ENCODE data around the gene ICAM5.

ICAM5 gene

DNA sequence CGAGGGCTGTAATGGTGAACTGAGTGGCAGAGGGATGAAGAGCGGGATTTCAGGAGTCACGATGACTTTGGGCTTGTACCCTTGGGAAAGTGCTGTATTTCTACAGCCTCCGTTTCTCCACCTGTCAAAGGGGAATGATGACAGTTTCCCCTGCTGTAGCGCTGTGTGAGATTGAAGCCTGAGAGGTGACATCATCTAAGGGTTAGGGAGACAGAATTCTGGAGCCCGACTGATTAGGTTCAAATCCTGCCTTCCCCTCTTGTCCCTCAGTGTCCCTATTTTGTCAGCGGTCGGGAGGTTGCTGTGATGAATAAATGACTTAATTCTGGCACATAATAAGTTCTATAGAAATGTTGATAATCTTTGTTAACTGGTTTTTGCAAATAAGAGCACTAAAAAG is 37.0 kb upstream of the ICAM5 start:
- H3K4me3 ChIP-seq (ENCODE audit: control insufficient read depth, low read depth, low read length), result peak overlapping the region; percentile 91
- no peak for DNase-seq (ENCODE audit: low read depth)
- TF ChIP-seq, protein P1, sequence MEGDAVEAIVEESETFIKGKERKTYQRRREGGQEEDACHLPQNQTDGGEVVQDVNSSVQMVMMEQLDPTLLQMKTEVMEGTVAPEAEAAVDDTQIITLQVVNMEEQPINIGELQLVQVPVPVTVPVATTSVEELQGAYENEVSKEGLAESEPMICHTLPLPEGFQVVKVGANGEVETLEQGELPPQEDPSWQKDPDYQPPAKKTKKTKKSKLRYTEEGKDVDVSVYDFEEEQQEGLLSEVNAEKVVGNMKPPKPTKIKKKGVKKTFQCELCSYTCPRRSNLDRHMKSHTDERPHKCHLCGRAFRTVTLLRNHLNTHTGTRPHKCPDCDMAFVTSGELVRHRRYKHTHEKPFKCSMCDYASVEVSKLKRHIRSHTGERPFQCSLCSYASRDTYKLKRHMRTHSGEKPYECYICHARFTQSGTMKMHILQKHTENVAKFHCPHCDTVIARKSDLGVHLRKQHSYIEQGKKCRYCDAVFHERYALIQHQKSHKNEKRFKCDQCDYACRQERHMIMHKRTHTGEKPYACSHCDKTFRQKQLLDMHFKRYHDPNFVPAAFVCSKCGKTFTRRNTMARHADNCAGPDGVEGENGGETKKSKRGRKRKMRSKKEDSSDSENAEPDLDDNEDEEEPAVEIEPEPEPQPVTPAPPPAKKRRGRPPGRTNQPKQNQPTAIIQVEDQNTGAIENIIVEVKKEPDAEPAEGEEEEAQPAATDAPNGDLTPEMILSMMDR (IDR thresholded peaks at IDR 0.05; ENCODE audit: control insufficient read depth, insufficient read depth, low read depth, low read length, missing control alignments), result no peak

DNA sequence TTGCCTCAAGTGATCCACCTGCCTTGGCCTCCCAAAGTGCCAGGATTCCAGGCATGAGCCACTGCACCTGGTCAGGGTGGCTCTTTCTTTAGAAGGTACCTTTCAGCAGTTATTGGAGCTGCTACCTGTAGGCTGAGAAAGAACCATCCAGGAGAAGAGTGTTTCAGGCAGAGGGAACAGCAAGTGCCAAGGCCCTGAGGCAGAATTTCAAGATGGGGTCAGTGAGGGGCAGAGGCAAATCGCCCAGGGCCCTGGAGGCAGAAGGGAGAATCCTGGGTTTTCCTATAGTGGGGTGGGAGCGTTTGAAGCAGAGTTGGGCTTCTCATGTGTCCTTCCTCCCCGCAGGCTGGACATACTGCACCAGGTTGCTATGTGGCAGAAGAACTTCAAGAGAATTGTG is 35.5 kb upstream of the ICAM5 start:
- TF ChIP-seq, protein P1 (IDR thresholded peaks at IDR 0.05; ENCODE audit: control insufficient read depth, insufficient read depth, low read depth, low read length, missing control alignments), result no peak
- H3K4me3 ChIP-seq (ENCODE audit: control insufficient read depth, low read depth, low read length), result no peak overlapping the region
- no peak for DNase-seq (ENCODE audit: low read depth)

DNA sequence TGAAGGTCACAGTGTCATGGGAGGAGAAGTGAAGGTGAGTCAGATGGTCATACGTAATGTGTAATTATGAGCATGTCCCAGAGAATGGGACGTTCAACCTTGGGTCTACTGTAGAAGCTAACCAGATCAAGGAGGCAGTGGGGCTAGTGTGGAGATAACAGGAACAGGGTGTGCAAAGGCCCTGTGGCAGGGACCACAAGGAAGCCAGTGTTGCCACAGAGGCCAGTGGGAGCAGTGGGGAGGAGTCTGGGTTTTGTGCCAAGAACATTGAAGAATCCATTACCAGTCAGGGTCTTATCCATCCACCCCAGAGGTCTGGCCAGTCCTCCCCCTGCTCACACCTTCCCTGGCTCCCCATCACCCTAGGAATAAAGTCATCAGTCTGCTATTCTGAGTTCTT is 34.4 kb upstream of the ICAM5 start:
- H3K4me3 ChIP-seq (ENCODE audit: control insufficient read depth, low read depth, low read length), result no peak overlapping the region
- no peak for DNase-seq (ENCODE audit: low read depth)
- TF ChIP-seq, protein P1 (IDR thresholded peaks at IDR 0.05; ENCODE audit: control insufficient read depth, insufficient read depth, low read depth, low read length, missing control alignments), result no peak

DNA sequence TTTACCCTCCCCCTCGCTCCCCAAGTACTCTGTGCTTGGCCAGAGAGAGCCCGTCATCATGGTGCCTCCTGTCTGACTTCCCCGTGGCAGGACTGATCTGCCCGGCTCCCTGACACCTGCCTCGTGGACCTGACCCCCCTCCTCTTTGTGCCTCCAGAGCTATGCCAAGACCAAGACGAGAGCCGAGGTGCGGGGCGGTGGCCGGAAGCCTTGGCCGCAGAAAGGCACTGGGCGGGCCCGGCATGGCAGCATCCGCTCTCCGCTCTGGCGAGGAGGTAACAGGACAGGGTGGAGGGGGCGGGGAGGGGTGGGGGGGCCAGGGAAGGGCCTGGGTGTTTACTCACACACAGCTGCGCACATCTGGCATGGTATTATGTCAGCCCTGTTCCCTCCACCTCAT is 33.2 kb upstream of the ICAM5 start:
- TF ChIP-seq, protein P1 (IDR thresholded peaks at IDR 0.05; ENCODE audit: control insufficient read depth, insufficient read depth, low read depth, low read length, missing control alignments), result no peak
- DNase-seq (ENCODE audit: low read depth), result no peak
- H3K4me3 ChIP-seq (ENCODE audit: control insufficient read depth, low read depth, low read length), result no peak overlapping the region

DNA sequence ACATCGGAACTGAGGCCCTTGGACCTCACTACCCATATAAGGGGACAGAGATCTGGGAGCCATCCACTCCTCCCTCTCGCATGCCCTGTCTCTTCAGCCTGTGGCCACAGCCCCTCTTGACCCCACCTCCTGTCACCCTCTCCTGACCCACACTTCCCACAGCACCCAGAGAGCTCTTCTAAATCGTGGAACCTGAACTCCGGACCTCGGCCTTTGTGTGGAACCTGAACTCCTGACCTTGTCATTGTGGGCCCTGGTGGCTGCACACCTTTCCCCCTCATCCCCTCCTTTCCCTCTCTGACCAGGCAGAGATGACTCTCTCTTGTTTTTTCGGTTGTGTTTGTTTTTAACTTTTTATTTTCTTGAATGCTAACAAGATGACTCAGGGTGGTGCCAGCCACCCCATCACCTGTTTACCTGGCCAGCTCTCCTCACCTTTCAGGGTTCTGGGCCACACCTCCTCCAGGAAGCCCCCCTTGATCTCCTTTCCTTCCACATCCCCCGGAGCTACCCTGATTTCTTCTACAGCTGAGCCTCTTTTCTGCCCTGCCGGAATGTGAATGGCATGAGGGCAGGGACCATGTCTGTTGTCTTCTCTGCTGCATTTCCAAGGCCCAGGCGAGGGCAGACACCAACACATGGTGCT is 32.7 kb upstream of the ICAM5 start:
- no peak overlapping the region for H3K4me3 ChIP-seq (ENCODE audit: control insufficient read depth, low read depth, low read length)
- no peak for DNase-seq (ENCODE audit: low read depth)
- TF ChIP-seq, protein P1 (IDR thresholded peaks at IDR 0.05; ENCODE audit: control insufficient read depth, insufficient read depth, low read depth, low read length, missing control alignments), result no peak

DNA sequence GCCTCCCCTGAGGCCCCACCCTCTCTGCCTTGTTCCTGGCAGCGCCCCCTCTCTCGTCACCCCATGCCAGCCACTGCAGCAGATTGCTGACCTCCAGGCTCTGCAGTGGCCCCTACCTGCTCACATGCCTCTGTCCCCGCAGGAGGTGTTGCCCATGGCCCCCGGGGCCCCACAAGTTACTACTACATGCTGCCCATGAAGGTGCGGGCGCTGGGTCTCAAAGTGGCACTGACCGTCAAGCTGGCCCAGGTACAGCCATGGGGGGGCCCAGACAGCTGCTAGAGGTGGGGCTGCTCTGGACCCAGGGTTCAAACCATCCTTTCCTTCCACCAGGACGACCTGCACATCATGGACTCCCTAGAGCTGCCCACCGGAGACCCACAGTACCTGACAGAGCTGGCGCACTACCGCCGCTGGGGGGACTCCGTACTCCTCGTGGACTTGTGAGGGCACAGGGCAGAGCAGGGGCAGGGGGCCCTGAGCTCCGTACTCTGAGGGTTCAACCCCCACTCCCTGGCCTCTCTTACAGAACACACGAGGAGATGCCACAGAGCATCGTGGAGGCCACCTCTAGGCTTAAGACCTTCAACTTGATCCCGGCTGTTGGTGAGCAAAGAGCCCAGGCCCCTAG is 31.6 kb upstream of the ICAM5 start:
- DNase-seq (ENCODE audit: low read depth), result no peak
- H3K4me3 ChIP-seq (ENCODE audit: control insufficient read depth, low read depth, low read length), result no peak overlapping the region
- TF ChIP-seq, protein P1 (IDR thresholded peaks at IDR 0.05; ENCODE audit: control insufficient read depth, insufficient read depth, low read depth, low read length, missing control alignments), result no peak
